NOMO-1 treated with dmso at 0.1 percent for 144 hours (cell line): ENCODE results near the gene ZSWIM5.
"Not testable (repeated sequence)": the region's sequence is repeated elsewhere in the genome, so short reads cannot be mapped to it uniquely, and the experiment has no call there.

Experiments
- DNase-seq: peaks from one replicate; lab custom pipeline; 2025; ENCODE audit not compliant: unreplicated experiment; lab: John Stamatoyannopoulos, UW

The ZSWIM5 gene

DNA sequence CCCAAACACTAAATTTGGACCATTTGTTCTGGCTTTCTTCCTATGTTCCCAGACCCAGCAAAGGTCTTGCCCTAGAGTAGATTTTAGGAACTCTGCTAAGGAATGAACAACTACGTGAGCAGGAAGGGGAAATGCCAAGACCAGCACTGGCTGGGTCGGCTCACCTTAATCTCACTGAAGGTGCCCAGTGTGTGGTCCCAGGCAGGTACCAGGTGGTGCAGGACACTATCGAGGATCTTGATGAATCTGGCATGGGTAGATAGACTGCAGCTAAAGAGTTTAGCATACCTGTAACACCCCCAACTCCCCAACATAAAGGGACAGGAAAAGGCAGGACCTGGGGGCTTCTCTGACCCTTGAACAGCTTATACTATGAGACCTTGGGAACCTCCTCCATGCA is 198.3 kb downstream of the ZSWIM5 start:
- no peak for DNase-seq

DNA sequence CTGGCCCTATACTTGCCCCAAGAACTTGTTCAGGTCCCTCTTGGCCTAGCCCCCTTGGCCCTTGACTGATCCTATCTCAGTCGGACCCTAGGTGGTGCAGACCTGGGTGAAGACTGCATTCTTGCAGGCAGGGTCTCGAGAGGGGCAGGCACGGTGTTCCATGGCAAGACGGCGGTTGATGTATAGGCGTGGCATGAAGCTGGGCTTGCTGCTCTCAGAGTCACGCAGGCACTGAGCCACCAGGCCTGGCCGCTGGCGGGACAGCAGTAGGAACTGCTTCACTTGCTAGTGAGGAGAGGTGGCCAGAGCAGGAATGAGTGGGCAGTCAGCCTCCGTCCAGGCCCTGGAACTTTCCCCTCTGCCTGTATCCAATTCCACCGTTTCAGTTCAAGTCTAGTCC is 199.1 kb downstream of the ZSWIM5 start:
- DNase-seq, result no peak

- no peak for DNase-seq
Observed at GRCh38 chr1:45005761-45006160, 200.6 kb downstream of the ZSWIM5 start.

- no peak for DNase-seq
Observed at GRCh38 chr1:45004281-45004920, 202.0 kb downstream of the ZSWIM5 start.

- no peak for DNase-seq
Observed at GRCh38 chr1:45003741-45004140, 202.7 kb downstream of the ZSWIM5 start.

DNA sequence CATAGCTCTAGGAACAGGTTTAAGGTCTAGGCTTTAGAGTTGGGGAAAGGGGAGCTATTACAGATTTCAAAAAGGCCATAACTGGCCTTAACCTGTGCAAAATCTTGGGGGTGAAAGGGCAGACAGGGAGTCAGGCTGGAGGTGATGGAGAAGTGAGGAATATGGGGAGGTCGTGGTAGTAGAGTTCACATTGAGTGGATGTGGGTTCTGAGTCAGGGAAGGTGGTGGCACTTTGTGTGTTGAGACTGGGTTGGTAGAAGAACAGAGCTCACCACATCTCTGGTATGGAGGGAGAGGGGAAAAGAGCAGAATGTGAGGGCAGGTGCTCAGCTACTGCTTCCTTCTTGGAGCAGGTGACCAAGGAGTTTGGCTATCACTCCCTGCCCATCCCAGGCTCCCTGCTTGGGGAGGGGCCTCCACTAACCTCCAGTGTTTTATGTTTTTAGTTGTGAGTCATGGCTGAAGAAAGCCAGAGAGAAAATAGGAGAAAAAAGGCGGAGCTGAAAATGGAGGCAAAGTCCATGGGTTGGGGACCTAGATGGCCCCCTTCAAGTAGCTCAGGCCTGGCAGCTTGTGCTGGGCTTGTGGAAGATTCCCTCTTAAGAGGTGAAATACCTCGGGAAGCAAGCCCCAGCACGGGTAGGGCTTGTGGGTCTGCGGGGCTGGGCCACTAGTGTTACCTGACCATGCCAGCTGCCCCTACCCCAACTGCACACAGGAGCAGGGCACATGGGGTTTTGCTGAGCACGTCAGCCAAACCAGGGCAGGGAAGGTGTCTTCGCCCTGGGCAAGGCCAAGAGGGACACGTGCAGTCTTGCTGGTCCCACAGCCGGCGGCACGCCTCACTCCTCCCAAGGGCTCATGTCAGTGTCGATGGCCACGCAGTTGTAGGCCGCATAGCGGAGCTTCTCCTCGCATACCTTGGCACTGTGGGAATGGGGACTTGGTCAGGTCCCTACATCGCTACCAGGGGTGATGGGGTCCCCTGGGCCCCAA is 203.5 kb downstream of the ZSWIM5 start:
- no peak for DNase-seq

DNA sequence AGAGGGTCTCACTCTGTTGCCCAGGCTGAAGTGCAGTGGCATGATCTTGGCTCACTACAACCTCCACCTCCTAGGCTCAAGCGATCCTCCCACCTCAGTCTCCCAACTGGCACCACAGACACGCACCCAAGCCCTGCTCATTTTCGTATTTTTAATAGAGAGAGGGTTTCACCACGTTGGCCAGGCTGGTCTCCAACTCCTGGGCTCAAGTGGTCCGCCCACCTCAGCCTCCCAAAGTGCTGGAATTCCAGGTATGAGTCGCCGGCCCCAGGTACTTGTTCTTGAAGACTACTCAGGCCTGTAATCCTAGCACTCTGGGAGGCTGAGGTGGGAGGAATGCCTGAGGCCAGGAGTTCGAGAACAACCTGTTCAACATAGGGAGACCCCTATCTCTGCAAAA is 204.8 kb downstream of the ZSWIM5 start:
- not testable (repeated sequence) for DNase-seq

DNA sequence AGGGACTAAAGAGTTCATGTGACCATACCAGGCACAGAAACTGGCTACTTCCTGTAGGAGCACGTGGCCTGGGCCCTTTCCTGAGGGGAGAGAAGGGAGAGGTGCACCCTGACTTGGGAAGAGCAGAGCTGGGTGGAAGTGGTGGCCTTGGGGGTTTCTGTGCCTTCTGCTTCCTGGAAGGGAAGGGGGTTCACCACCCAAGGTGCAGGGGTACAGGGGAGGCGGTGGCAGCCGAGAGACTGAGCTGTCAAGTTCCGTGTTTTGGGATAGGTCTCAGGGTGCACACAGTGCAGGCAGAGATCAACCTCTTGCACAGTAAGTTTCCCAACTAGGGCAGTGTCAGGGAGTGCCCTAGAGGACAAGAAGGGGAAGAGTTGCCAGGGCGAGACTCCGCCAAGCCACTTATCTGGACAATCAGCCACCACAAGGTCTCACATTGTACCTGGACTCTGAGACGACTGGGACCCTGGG is 205.4 kb downstream of the ZSWIM5 start:
- DNase-seq, result no peak

- no peak for DNase-seq
Observed at GRCh38 chr1:44999232-44999631, 207.2 kb downstream of the ZSWIM5 start.

- DNase-seq, result no peak
Observed at GRCh38 chr1:44995467-44996238, 210.8 kb downstream of the ZSWIM5 start.

DNA sequence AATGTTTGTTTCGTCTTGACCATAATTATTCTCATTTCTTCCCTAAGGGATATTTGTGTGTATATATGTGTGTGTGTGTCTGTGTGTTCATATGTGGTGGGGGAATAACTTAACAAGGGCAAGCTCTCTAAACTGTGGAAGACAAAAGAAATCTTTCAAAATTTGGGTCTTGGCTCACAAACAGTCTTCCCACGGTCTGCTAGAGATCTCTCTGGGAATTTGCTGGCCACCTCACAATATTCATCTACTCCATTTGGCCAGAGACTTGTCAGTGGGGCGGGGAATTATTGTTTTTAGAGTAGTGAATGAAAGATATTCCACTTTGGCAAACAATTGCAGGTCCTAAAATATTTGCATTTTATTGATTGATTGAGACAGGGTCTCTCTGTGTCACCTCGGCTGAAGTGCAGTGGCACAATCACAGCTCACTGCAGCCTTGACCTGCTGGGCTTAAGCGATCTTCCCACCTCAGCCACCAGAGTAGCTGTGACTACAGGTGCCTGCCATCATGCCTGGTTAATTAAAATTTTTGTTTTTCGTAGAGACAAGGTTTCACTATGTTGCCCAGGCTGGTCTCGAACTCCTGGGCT is 212.0 kb downstream of the ZSWIM5 start:
- no peak for DNase-seq

DNA sequence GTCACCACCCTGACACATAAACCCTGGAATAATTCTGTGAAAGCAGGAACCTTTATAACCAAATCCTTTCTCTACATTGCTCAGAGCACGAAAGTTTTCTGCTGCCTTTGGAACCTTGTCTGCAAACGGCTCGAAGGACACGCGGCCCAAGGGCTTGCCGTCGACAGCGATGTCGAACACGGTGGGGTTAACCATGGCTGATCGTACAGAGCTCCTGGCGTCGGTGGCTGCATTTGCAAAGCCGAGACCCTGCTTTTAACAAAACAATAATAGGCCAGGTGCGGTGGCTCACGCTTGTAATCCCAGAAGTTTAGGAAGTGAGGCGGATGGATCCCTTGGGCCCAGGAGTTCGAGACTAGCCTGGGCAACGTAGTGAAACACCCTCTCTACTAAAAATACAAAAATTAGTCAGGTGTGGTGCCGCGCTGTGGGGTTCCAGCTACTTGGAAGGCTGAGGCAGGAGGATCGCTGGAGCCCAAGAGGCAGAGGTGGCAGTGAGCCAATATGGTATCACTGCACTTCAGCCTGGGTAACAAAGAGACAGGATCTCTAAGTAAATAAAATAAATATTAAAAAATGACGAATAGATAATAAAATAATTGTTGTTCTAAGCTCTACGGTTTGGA is 217.8 kb downstream of the ZSWIM5 start:
- no peak for DNase-seq

GRCh38 chr1:44985747-44986359 is 220.6 kb downstream of the ZSWIM5 start:
- DNase-seq, result no peak

GRCh38 chr1:44977372-44977771 is 229.0 kb downstream of the ZSWIM5 start:
- DNase-seq, result not testable (repeated sequence)

DNA sequence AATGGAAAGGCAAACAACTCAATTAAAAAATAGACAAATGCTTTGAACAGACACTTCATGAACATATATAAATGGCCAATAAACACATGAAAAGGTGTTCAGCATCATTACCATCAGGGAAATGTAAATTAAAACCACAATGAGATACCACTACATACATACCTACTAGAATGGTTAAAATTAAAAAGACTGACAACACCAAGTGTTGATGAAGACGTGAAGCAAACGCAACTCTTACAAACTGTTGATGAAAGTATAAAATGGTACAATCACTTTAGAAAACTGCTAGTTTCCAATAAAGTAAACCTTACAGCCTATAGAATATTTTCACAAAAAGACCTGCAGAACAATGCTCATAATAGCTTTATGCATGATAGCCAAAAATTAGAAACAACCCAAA is 230.2 kb downstream of the ZSWIM5 start:
- DNase-seq, result no peak

DNA sequence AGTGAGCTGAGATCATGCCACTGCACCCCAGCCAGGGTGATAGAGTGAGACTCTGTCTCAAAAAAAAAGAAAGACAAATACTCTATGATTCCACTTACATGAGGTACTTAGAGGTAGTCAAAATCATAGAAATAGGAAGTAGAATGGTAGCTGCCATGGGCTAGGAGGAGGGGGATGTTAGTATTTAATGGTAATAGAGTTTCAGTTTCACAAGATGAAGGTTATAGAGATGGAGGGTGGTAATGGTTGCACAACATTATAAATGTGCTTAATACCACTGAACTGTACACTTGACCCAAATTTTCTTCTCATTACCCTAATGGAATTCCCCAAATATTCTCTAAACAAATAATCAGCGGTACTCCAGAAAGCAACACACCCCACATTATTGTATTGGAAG is 232.8 kb downstream of the ZSWIM5 start:
- DNase-seq, result peak; percentile 30

DNA sequence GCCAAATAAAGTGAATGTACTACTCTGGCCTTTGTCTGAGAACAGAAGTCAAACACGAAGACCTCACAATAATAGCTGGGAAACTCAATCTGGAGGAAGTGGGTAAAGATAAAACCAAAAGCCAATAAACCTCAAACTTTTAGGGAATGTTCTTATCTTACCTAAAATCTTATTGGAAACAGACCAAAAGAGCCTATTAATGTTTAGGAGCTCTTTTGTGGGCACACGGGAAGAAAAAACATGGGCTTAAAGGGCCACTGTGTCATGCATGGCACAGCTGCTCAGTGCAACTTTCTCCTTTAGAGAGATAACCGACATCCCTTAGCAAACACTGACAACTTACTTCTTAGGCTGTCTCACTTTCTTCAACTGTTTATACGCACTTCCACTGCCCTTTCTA is 236.1 kb downstream of the ZSWIM5 start:
- DNase-seq, result no peak
